HG03039 (cell line): ENCODE data around the gene CIPC.
A peak's percentile ranks its signal among the peaks of the same experiment; 100 is the strongest.

Experiments
- ATAC-seq: cut with Tn5 transposase; IDR thresholded peaks from one replicate; pipeline ENCODE4 v1.9.1; 2021; ENCODE audit warnings: mild to moderate bottlenecking, moderate library complexity; ENCODE audit not compliant: unreplicated experiment

CIPC gene

DNA sequence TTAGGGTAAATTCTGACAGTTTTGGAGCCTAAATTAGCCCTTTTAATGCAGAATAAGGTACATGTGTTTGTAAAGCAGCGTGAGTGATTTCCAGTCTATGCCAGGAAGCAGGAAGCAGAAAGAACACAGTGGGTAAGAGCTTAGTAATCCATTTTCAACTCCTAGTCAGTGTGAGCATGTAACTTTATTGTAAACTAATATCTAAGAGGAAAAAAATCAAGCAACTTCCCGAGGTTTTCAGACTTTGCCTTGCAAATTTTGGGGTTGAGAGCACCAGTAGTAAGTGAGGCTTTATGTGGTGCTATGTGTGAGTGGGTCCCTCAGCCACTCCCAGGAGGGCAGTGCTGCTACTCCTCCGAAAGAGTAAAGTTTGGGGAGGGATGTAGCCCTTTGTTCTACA lies 2.9 kb downstream of the CIPC start:
- no peak for ATAC-seq

DNA sequence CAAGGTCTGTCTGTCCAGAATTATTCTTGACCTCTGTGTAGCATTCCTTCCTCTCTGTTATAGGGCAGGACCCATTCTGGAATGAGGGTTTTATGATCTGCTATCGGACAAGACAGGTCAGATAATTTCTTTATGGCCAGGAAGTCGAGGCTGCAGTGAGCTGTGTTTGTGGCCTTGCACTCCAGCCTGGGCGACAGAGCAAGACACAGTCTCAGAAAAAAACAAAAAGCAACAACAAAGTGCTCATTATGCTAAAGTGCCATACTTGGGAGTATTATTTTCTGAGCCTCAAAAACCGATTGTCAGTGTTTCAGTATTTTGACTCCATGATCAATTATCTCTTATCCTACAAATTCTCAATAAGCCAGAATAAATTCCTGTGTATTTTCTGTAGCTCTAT lies 4.1 kb downstream of the CIPC start:
- ATAC-seq, result no peak

DNA sequence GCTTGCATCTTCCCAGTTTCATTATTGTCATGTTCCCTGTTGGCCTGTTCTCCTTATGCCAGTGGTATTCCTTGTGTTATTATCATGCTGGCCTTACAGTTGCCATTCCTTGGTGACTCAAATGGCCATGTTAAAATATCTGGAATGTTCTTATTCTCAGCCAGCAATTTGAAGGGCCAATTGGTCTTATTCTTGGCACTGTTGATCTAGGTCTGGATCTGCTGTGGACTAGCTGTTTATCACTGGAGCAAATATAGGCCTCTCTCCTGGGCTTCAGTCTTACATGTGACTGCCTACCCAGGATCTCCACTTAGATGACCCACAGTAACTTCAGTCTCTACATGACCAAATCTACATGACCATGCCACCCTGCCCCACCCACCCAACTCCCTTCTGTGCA lies 5.4 kb downstream of the CIPC start:
- ATAC-seq, result no peak

DNA sequence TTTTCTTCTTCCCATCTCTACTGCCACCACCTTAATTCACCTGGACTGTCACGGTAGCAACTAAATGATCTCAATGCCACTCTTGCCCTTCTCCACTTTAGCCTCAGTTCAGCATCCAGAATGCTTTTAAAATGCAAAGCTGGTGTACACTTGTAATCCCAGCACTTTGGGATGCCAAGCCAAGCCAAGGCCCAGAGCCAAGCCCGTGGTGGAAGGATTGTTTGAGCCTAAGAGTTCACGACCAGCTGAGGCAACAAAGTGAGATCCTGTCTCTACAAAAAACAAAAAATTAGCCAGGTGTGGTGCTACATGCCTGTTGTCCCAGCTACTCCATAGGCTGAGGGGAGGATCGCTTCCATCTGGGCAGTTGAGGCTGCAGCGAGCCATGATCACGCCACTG lies 5.9 kb downstream of the CIPC start:
- ATAC-seq, result no peak

DNA sequence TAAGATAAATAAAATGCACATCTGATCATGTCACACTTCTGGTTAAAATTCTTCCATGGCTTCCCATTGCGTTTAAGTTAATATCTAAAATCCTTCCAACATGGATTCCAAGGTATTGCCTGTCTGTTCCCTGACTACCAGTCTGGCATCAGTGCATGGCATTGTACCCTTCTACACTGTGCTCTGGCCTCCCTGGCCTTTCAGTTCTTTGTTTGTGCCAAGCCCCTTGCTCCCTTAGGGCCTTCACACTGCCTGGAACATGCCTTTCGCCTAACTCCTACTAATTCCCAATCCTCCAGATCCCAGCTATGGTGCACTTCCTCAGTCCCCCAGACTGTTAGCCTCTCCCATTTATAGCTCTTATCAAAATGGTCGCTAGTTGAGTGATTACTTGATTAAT lies 6.3 kb downstream of the CIPC start:
- no peak for ATAC-seq

DNA sequence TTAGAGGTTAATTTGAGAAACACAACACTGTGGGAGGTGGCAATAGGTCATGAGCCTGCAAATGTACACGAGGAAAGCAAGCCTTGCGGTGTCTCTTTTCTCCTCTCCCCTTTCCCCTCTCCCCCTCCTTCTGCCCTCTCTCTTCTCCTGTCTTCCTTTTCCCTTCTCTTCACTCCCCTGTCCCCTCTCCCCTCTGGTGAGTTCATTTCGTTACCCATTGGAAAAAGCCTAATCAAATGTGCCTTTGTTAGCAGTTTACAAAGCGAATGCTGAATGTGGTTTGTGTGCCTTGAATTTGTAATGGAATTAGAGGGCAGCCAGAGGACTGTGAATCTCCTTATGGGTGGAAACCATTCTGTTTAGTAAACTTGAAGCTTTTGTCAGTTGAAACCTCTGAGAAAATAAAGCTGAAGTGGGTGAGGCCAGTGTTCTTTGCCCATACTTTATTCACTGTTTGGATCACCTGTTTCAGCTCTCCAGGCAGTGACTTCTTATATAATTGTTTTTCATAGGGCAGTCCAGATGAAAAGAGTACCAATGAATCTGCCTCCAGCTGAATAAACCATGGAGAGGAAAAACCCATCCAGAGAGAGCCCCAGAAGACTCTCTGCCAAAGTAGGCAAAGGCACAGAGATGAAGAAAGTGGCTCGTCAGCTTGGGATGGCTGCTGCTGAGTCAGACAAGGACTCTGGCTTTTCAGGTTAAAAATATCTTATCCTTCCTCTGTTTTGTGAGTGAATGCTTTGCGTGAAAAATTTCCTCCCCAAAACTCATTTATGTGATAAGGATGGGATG lies 7.3 kb downstream of the CIPC start:
- ATAC-seq, result no peak

DNA sequence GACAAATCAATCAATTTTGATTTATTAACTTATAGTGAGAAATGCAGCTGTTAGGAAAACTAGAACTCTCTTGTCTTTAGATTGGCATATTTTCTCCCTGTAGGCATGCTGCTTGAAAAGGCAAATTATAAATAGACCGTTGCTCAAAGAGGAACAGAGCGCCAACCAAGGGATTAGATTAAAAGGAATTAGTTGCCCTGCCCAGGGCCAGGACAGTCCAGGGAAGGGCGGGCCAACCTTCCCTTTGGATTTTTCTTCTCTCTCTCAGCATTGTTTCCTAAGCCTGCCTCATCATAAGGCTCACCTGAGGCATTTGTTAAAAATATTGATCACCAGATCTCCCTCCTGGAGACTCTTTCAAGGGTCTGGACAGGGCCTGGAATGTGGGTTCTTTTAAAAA lies 8.6 kb downstream of the CIPC start:
- no peak for ATAC-seq

DNA sequence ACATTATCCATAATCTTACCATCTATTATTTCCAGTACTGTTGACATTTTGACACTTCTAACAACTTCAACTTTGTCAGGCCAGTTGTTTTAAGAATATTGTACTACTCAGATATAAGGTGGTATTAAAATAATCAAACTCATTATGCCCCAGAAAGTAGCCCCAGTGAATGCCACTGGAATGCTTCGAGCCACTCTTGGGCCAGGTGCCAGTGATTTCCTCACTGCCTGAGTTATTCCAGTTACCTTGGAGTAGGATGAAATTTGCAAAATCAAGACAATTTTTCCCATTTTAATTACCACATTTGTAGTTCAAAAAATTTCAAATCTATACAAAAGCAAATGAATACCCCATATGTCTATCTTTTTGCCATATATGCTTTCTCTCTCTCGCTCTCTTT lies 9.2 kb downstream of the CIPC start:
- ATAC-seq, result no peak

DNA sequence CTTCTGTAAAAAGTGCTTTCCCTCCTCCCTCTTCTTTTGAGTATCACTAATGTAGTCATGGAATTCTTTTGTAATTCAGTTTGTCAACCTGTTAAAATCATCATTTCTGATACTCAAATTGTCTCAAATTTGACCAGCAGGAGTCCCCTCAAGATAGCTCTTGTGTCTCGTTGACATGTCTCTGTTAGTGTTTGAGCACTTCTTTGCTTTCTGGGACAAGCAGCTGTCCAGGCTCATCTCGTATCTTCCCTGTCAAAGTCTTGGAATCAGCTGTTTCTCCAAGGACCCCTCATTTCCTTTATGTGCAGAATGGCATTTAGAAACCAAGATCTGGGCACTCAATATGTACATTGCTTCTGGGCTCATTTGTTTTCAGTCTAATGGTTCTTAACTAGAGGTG lies 10.7 kb downstream of the CIPC start:
- no peak for ATAC-seq

DNA sequence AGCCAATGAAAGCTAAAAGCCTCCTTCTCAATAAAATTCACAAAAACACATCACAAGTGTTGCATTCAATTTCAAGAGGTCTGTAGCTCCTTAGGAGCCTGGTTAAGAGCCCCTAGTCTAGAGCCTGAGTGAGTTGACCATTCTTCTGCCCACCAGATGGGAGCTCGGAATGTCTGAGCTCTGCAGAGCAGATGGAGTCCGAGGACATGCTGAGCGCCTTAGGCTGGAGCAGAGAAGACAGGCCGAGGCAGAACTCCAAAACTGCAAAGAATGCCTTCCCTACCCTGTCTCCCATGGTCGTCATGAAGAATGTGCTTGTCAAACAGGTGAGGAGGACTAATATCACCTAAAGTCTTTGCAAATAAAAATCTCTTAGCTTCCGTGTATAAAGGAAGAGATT lies 11.6 kb downstream of the CIPC start:
- ATAC-seq, result no peak

DNA sequence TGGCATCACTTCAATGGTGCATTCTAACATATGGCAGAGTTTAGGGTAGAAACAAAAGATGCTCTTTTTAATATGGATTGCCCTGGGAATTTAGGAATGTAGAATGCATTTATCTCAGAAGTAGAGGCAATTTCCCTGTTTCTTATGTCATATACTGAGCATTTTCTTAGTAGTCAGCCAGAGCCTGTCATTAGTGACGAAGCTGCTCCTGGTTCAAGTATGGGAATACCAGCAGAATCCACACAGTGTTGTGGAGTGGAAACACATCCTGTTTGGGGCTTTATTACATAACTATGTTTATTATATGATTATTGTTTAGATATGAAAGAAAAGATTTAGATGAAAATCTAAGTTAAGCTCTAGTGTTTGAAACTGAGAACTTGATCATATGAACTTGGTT lies 12.2 kb downstream of the CIPC start:
- ATAC-seq, result no peak

DNA sequence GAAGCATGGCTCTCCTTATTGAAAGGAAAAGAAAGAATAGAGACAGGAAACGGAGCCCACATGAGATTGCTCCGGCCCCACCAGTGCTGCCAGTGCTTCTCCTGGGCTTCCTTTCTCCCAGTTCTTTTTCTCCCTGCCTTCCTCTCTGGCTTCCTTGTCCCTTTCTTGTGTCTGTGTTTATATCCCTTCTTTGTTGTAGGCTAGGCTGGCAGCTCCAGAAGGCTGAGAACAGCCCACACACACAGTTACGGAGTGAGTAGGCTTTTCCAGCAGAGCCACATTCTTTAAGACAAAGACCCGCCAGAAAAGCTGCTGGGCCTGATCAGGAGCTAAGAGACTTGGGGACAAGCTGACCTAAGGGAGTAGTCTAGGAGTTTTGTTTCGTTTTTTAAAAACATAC lies 13.0 kb downstream of the CIPC start:
- no peak for ATAC-seq

DNA sequence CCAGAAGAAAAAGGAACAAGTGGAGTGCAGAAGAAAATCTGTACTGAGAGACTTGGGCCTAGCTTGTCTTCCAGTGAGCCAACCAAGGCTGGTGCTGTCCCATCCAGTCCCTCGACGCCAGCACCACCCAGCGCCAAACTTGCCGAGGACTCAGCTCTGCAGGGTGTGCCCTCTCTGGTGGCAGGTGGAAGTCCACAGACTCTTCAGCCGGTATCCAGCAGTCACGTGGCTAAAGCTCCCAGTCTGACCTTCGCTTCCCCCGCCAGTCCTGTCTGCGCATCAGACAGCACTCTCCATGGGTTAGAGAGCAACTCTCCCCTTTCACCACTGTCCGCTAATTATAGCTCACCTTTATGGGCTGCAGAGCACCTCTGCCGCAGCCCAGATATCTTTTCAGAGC lies 15.6 kb downstream of the CIPC start:
- no peak for ATAC-seq

DNA sequence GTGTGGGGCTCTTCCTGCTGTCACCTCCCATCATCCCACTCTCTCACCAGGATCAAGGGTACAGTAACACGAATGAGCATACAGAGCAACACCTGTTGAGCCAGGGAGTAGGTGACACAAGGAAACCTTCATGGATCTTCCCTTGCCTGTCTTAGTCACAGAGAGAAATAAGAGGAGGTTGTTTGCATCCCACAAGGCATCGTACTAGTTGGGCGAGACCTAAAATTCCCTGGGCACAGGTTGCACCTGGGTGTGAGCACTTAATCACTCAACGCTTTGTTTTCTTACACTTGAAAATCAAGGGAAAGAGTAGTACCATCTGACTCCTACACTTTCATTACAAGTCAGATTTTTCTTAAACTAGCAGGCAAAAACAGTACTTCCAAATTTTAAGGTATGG lies 16.6 kb downstream of the CIPC start:
- ATAC-seq, result no peak

DNA sequence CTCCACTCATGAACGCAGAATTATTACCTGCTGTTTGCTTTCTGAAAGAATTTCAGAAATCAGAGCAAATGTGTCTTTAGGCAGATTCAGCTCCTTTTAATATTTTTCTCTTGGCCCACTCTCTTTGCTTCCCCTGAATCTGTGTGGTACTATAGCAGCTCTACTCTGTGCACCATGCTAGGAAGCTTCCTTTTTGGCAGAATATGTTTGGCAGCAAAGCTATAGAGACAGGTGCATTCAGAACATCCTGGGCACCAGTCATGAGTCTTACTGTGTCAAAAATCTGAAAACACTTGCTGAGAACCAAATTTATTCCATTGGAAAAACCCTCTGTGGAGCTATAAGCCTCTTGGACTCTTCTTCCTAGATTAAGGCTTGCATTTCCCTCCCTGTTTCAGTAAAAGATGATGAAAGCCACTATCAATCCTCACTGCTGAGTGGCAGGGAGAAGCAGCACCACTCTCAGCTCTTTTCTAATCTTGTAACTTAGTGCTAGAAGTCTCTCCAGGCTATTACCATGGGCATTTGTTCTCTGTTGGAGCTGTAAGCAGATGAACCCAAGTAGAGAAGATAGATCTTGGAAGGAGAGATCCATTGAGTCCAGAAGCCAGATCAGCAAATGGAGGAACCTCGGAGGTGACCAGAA lies 18.2 kb downstream of the CIPC start:
- ATAC-seq, result no peak

DNA sequence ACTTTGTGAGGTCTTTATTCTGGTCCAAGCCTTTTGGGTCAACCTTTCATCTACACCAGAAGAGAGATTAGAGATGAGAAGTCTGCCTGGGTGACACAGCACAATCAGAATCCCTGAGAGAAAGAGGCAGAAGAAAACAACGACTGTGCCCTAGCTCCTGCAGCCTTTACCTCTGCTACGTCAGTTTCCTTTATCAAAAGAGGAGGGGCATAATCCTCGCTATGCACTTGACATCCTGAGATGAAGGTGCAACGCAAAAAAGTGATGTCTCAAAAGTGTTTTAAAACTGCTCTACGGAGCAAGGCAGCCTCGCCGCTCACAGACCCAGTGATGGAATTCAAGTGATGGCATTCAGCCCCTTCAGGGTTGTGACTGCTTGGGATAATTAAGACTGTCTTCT lies 21.8 kb downstream of the CIPC start:
- no peak for ATAC-seq

DNA sequence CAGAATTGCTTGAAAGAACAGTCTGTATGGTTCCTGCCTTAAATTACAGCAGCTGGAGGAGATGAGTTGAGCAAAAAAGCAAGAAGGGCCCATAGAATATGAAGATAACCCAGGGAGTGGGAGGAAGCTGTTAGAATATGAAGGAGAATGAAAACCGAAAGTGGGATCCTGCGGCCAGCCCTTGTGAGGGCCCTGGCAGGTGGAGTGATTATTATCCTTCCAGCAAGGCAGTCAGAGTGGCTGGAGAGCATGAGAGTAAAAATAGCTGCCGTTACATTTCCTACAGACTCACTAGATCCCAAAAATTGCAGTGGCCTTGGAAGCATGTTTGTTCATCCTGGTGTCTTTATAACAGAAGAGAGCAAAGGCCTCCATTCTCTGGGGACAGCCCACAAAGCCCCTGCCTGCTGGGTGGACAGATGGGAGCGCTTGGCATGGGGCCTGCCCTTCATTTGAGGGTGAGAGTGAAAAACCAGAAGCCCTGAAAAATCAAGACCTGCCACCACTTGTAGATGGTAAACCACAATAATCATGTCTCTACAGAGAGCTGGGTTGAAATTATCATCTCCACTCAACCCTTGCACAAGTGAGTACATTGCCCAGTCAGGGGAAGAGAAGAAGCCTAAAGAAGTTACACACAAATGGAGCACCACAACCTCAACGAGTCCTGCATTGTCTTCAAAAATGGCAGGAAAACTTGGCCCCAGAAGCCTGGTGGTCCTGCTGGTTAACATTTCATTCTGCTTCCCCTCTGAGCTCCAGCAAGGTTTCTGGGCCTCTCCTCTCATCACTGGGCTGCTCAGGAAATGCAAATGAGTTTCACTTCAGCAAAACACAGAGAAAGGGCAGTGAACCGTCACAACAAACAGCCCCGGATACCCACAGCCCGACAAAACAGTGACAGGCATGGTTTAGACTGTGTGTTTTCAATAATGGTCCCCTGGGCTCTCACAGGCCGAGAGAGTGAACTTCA lies 23.0 kb downstream of the CIPC start:
- peak; percentile 84 for ATAC-seq

DNA sequence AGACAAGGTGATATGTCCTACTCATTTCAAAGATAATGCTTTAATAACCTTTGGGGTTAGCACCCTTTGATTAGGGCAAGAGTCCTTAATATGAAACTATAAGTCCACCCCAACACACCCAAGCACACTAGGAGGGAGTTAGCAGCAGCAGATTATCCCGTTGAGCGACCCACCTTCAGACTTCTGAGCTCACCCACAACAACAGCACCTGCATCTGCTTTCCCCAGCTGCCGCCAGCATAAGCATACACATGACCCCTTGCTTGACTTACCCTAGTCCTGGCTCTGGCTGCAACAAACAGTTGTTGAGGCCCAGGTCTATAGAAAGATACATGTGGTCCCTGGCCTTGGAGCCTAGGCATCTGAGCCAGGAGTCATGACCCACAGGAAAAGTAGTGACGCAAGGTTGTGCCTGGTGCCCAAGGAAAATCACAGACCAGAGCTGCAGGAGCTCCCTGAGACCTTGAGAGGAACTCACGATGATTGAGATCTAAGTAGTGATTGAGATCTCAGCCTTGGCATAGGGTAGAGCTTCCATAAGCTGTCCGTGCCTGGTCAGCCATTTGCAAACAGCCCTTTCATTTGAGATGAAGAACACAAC lies 24.6 kb downstream of the CIPC start:
- no peak for ATAC-seq

DNA sequence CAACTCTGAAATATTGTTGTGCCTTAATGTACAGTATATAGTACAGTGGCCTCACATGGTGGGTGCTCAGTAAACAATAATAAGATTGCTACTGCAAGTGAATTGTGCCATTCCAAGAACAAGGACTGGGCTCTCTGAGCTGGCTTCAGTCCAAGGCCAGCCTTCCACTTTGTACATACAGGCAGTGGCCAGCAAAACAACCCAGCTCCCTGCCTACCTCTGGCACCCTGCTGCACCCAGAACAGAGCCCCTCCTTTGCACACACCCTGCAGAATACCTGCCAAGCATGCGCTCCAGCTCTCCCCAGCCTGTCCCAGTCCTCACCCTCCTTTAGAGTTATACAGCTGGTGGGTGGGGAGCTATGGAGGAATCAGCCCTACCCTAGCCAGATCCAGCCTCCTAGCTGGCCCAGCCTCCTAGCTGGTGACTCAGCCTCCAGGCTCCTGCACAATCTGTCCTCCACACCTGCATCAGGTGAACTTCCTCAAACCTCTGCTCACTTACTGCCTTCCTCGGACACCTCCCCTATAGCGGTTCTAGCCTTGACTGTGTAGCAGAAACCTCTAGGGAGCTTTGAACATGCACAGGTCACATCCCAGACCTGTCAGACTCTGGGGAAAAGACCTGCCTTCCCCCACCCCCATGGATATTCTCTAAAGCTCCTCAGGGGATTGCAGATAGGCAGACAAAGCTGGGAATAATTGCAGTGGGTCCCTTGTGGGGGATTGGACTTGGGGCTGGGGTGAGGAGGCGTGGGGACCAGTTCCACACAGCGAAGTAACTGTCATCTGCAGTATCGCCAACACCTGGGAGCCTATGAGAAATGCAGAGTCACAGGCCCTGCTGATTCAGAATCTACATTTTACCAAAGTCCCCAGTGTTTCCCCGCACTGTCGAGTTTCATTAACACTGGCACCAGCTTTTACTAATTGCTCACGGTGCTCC lies 25.6 kb downstream of the CIPC start:
- no peak for ATAC-seq
